Skeletal muscle satellite cell (primary cell): Measurements from ENCODE around the gene MCCC2.
"Not testable (repeated sequence)": the region's sequence is repeated elsewhere in the genome, so short reads cannot be mapped to it uniquely, and the experiment has no call there.

Experiments
- H3K27me3 ChIP-seq: 2 replicates; pipeline ENCODE4 v1.7.0; 2013; ENCODE audit warnings: low read length; ENCODE audit not compliant: control insufficient read depth, insufficient read depth
- H3K36me3 ChIP-seq: 2 replicates; pipeline ENCODE4 v1.7.0; 2013; ENCODE audit warnings: mild to moderate bottlenecking, control low read depth, low read length; ENCODE audit not compliant: insufficient read depth
- H3K4me1 ChIP-seq: 2 replicates; pipeline ENCODE4 v1.7.0; 2013; ENCODE audit warnings: low read length; ENCODE audit not compliant: control insufficient read depth, insufficient read depth
- H3K4me2 ChIP-seq: 2 replicates; pipeline ENCODE4 v1.7.0; 2013; ENCODE audit warnings: mild to moderate bottlenecking, low read length
- H3K4me3 ChIP-seq: 2 replicates; pipeline ENCODE4 v1.7.0; 2013; ENCODE audit warnings: low read length
- H3K9ac ChIP-seq: 2 replicates; pipeline ENCODE4 v1.7.0; 2013; ENCODE audit warnings: mild to moderate bottlenecking, low read depth, low read length, moderate library complexity
- H3K9me3 ChIP-seq: replicated peaks from 2 replicates; pipeline ENCODE4 v1.7.0; 2013; ENCODE audit warnings: mild to moderate bottlenecking, control low read depth, low read length

MCCC2 gene

DNA sequence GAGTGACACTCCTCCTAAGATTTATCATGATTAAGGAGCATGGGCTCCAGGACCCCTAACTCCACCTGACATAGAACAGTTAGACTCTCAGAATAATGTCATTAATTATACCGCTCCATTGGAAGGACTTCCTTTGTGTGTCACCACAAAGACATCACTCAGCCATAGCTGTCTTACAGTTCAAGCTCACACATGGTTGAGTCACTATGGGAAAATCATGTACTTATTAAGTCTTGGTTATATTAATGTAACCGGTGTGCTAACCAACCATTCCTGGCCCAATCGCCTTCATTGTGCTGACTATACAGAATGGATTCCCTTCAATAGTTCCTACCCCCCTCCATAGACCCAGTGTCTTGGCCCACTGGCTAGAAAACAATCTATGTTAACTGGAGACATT is 10.9 kb upstream of the MCCC2 start:
- Histone ChIP-seq H3K9ac (no peak overlapping the region), H3K4me3 (no peak overlapping the region), H3K36me3 (no peaks in the 10 kb centered on the region), H3K4me2 (no peak overlapping the region), H3K27me3 (no peaks in the 10 kb centered on the region), H3K9me3 (no peaks in the 10 kb centered on the region), H3K4me1 (no peaks in the 10 kb centered on the region)

GRCh38 chr5:71577839-71578238 is 9.3 kb upstream of the MCCC2 start:
- not testable (repeated sequence) for H3K4me1 ChIP-seq, H3K9ac ChIP-seq, H3K4me2 ChIP-seq, H3K27me3 ChIP-seq, H3K9me3 ChIP-seq, H3K36me3 ChIP-seq, H3K4me3 ChIP-seq

- no peak overlapping the region for H3K4me3 ChIP-seq
These were observed 4.1 kb upstream of the MCCC2 start for GRCh38 chr5:71582945-71583584.

DNA sequence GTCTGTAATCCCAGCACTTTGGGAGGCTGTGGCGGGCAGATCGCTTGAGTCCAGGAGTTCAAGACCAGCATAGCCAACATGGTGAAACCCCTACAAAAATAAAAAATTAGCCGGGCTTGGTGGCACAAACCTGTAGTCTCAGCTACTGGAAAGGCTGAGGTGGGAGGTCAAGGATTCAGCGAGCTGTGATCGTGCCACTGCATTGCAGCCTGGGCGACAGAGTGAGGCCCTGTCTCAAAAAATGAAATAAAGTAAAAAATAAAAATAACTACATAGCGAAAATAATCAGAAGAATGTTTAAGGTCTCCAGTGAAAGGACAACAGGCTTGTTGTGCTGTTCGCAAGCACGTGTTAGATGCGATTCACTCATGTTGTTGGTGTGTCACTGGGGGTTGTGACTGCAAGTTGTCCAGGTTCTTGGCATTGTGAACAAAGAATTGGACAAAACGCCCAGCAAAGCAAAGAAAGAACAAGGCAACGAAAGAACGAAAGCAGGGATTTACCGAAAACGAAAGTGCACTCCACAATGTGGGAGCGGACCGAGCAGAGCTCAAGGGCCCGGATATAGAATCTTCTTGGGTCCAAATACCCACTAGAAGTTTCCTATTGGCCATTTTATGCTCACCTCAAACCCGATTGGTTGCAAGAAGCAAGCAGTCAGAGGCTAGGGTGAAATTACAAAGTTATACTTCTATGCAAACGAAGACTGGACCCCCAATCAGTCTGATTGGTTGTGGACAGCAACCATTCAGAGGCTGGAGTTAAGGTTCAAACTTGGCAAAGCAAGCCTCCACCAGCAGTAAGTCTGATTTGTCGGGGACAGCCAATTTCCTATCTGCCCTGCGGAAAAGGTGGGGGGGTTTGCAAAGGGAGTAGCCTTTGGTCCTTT is 844 bp upstream of the MCCC2 start:
- Histone ChIP-seq H3K4me2 (peak overlapping the region; percentile 81), H3K9me3 (no peaks in the 10 kb centered on the region), H3K27me3 (no peaks in the 10 kb centered on the region), H3K36me3 (no peaks in the 10 kb centered on the region), H3K4me1 (peaks cover 13% of the 10 kb centered on the region), H3K4me3 (peak overlapping the region; percentile 74), H3K9ac (peak overlapping the region; percentile 92)

More at GRCh38 chr5:71582945-71583584, 4.1 kb upstream of the MCCC2 start:
- H3K4me2 ChIP-seq = no peak overlapping the region
- H3K9ac ChIP-seq = no peak overlapping the region
- H3K9me3 ChIP-seq = no peaks in the 10 kb centered on the region
- peaks cover 13% of the 10 kb centered on the region for H3K4me1 ChIP-seq
- H3K36me3 ChIP-seq = no peaks in the 10 kb centered on the region
- no peaks in the 10 kb centered on the region for H3K27me3 ChIP-seq

GRCh38 chr5:71587766-71588532 is 809 bp downstream of the MCCC2 start:
- no peaks in the 10 kb centered on the region for H3K36me3 ChIP-seq
- no peaks in the 10 kb centered on the region for H3K27me3 ChIP-seq
- H3K4me1 ChIP-seq = peaks cover 13% of the 10 kb centered on the region
- H3K9me3 ChIP-seq = no peaks in the 10 kb centered on the region
- peak overlapping the region; percentile 92 for H3K9ac ChIP-seq
- H3K4me3 ChIP-seq = peak overlapping the region; percentile 74
- peak overlapping the region; percentile 81 for H3K4me2 ChIP-seq

DNA sequence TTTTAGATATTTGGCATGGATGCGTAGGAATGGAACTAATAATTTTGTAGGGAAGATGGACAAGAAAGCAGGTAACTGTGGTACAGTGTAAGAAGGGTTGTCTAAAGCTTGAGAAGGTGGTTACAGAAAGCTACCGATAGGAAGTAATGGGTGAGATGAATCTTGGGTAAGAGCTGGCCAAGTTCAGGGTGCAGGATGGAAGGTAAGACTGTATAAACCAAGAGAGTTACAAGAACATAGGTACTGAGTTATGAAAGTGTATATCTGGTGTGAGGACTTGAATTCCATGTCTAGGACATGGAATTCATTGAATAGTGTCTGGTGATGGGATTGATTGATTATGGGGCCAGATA is 1.4 kb downstream of the MCCC2 start:
- Histone ChIP-seq H3K4me2 (peak overlapping the region; percentile 81), H3K27me3 (no peaks in the 10 kb centered on the region), H3K9me3 (no peaks in the 10 kb centered on the region), H3K4me3 (no peak overlapping the region), H3K4me1 (peaks cover 13% of the 10 kb centered on the region), H3K9ac (no peak overlapping the region), H3K36me3 (no peaks in the 10 kb centered on the region)

GRCh38 chr5:71589903-71590302 is 2.8 kb downstream of the MCCC2 start:
- Histone ChIP-seq H3K4me2 (no peak overlapping the region), H3K4me1 (peaks cover 13% of the 10 kb centered on the region), H3K4me3 (no peak overlapping the region), H3K27me3 (no peaks in the 10 kb centered on the region), H3K9me3 (no peaks in the 10 kb centered on the region), H3K36me3 (no peaks in the 10 kb centered on the region), H3K9ac (no peak overlapping the region)

DNA sequence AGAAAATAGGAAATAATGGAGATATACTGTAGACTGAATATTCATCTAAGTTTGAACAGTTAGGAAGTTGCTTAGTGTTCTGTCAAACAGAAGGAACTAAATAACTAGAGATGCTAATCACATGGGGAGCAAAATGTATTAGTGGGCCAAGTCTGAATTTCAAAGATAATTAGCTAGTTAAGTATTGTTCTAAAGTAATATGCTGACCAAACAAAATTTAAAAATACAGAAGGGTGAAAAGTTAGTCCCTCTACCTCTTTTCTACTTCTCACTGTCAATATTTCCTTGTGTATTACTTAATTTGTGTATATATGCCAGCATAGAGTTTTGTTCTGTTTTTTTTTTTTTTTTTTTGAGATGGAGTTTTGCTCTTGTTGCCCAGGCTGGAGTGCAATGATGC is 4.0 kb downstream of the MCCC2 start:
- Histone ChIP-seq H3K9ac (no peak overlapping the region), H3K4me1 (peaks cover 13% of the 10 kb centered on the region), H3K36me3 (no peaks in the 10 kb centered on the region), H3K27me3 (no peaks in the 10 kb centered on the region), H3K4me3 (no peak overlapping the region), H3K9me3 (no peaks in the 10 kb centered on the region), H3K4me2 (no peak overlapping the region)

- no peak overlapping the region for H3K9ac ChIP-seq
- no peaks in the 10 kb centered on the region for H3K9me3 ChIP-seq
- H3K27me3 ChIP-seq = no peaks in the 10 kb centered on the region
- peaks cover 7% of the 10 kb centered on the region for H3K36me3 ChIP-seq
- peaks cover 12% of the 10 kb centered on the region for H3K4me1 ChIP-seq
- no peak overlapping the region for H3K4me2 ChIP-seq
- H3K4me3 ChIP-seq = no peak overlapping the region
These were observed 9.0 kb downstream of the MCCC2 start for GRCh38 chr5:71596169-71596568.

DNA sequence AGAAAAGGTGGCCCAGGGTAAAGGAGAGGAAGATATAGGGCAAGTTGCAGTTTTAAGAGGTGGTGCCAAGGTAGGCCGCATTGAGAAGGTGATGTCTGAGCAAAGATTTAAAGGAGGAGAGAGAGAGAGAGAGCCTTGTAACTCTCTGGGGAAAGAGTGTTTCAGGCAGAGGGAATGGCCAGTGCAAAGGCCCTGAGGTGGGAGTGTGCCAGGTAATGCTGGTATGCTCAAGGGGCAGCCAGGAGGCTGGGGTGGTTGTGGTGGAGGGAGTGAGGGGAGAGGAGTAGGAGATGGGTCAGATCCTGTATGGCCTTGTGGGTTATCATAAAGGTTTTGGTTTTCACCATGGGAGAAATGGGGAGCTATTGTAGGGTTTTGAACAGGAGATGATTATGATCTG is 9.9 kb downstream of the MCCC2 start:
- peaks cover 7% of the 10 kb centered on the region for H3K36me3 ChIP-seq
- no peak overlapping the region for H3K4me2 ChIP-seq
- H3K4me3 ChIP-seq = no peak overlapping the region
- no peaks in the 10 kb centered on the region for H3K27me3 ChIP-seq
- no peaks in the 10 kb centered on the region for H3K9me3 ChIP-seq
- H3K4me1 ChIP-seq = peaks cover 18% of the 10 kb centered on the region
- H3K9ac ChIP-seq = no peak overlapping the region

- Histone ChIP-seq H3K27me3 (no peaks in the 10 kb centered on the region), H3K4me2 (peak overlapping the region; percentile 47), H3K9me3 (no peaks in the 10 kb centered on the region), H3K4me3 (no peak overlapping the region), H3K9ac (no peak overlapping the region), H3K36me3 (peaks cover 11% of the 10 kb centered on the region), H3K4me1 (peaks cover 19% of the 10 kb centered on the region)
These were observed 13.6 kb downstream of the MCCC2 start for GRCh38 chr5:71600783-71601182.
